GM19395 (cell line): ENCODE measurements around the gene SPDYE16.
"Not testable (repeated sequence)": the region's sequence is repeated elsewhere in the genome, so short reads cannot be mapped to it uniquely, and the experiment has no call there.

Experiments
- ATAC-seq: cut with Tn5 transposase; IDR thresholded peaks from one replicate; pipeline ENCODE4 v1.9.1; 2021; ENCODE audit warnings: mild to moderate bottlenecking, moderate library complexity; ENCODE audit not compliant: unreplicated experiment

The SPDYE16 gene

DNA sequence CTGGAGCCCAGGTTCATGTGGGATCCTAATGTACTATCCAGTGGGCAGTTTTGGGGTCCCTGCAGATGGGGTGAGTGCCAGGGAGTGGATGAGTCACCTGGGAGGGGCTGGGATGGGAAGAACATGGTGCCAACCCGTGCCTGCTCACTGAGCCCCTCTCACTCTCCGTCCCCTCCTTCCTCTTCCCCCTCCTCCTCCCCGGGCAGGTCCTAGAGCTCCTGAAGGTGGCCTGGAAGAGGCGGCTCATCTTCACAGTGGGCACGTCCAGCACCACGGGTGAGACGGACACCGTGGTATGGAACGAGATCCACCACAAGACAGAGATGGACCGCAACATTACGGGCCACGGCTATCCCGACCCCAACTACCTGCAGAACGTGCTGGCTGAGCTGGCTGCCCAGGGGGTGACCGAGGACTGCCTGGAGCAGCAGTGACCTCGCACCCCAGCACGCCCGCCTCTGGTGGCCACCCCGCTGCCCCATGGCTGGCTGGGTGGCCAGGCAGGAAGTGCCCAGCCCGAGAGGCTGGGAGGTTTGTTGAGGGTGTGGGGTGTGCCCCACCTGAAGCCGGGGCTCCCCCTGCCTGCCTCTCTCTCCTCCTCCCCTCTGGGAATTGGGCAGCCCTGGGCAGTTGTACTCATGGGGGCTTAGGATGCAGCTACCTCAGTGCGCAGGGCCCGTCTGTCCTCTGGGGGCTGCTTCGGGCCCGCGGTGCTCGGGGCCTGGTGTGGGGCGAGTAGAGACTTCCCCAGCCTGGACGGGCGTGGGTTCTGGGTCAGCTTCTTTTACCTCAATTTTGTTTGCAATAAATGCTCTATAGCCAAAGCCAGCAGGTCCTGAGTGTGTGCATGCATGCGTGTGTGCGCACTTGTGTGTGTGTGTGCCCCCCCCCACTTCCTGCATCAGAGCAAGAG, 37.7 kb downstream of the SPDYE16 start:
- ATAC-seq = no peak

DNA sequence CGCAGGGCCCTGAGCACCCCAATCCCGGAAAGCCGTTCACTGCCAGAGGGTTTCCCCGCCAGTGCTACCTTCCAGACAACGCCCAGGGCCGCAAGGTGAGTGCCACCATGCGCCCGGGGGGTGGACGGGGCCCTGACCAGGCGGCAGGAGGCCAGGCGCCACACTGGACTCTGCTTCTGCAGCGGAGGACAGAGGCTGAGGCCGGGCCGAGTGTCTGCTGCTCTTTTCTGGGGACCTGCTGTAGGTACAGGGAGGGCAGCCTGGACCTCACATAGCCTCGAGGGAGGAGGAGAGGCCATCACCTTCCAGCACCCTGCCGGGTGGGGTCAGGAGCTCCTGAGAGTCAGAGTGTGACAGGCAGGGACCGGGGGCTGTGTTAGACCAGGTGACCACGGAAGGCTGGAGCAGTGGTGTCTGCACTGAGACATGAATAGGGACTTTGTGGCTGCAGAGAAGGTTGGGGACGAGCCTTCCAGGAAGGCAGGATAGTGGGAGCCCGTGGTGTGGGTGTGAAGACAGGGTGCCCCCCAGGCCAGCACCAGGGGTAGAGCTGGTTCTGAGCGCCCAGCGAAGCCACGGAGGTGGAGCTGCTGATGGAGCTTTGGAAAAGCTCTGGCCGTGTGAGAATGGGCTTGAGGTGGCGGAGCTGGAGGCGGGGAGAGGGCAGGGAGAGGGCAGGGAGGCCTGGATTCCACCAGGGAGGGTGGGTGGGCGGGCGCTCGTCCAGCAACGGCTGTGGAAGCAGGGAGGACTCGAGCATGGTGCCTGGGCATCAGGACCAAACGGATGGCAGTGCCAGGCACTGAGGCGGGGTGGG, 38.5 kb downstream of the SPDYE16 start:
- not testable (repeated sequence) for ATAC-seq

DNA sequence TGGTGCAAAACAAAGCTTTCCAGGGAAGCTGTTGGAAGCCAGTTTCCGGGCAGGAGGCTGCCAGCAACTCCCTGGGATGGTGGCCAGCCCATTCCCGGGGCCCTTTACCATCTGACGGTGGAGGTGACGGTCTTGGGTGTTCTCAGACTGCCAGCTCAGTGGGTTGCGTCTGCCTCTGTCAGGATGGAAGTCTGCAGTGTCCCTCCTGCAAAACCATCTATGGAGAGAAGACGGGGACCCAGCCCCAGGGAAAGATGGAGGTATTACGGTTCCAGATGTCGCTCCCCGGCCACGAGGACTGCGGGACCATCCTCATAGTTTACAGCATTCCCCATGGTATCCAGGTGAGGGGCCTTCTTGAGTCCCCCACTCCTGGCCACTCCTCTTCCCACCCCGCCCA, 39.9 kb downstream of the SPDYE16 start:
- ATAC-seq = not testable (repeated sequence)

DNA sequence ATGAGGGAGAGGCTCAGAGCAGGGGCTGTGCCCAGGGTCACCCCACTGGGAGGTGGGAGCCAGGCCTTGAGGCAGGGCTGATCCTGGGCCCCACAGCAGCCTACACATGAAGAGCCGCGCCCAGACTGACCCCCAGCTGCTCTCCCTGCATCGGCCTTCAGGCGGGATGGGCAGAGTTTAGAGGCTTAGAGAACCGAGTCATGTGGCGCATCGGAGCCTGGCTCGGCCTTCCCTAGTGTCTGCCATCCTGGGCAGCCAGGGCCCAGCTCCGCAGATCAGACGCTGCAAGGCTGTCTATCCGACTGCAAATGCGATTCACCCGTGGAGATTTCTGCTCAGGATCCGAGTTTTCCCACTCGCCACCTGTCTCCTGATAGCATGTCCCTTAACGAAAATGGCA, 40.3 kb downstream of the SPDYE16 start:
- ATAC-seq = not testable (repeated sequence)

- ATAC-seq = not testable (repeated sequence)
Observed at GRCh38 chr7:76502224-76502623, 40.9 kb downstream of the SPDYE16 start.

DNA sequence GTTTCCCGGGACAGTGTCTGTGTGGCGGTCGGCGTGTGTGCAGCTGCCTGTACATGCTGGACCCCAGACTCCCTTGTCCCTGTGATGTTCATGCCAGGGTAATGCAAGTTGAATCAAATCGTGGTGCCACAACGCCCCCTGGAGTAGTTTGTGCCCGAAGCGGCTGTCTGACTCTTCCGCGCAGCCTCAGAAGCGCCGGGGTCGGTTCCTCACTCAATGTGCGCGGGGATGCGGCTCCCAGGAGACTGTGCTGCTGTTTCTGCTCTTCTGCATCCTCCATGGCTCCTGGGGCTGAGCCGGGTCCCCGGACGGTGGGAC, 43.2 kb downstream of the SPDYE16 start:
- ATAC-seq = peak; percentile 57

DNA sequence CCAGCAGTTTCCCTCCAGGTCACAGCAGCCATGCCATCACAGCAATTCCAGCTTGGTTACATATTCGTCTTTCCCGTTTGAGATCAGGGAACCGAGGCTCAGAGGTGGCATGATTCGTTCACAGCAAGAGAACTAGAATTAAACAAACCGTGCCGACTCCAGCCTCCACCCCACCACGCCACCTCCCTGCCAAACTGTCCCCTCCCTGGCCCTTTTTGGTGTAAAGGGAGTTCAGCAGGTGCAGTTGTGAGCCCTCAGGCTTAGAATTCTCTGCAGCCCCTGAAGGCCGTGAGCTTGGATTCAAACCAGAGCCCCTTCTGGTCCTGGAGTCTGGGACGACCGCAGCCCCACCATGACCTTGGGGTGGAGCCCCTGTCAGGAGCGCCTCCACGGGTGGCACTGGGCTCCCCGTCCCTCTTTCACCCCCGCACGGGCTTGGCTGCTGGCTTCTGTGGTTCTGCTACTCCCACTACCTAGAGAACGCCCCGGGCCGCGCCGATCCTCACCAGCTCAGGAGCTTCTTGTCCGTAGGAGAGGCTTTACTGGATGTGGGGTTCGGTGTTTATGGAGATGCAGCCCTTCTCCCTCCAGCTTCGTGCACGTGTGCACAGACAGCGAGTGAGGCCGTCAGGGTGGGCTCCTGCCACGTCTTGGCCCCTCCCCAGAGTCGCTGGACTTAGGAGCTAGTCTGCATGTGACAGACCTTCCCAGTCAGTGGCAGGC, 43.7 kb downstream of the SPDYE16 start:
- ATAC-seq = peak; percentile 8

DNA sequence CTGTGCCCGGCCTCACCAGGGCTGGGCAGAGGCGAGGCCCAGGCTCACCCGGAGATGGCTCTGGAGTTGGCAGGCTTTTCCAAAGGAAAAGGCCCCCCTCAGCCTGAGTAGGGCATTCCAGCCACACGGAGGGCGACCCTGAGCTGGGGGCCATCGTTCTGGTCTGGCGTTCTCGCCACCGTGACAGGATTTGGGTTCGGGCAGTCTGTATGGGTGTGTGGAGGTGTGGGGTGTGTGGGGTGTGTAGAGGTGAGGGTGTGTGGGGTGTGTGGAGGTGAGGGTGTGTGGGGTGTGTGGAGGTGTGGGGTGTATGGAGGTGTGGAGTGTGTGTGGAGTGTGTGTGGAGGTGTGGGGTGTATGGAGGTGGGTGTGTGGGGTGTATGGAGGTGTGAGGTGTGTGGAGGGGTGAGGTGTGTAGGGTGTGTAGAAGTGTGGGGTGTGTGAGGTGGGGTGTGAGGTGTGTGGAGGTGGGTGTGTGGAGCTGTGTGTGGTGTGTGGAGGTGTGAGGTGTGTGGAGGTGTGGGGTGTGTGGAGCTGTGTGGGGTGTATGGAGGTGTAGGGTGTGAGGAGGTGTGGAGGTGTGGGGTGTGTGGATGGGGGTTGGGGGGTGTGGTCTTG, 44.4 kb downstream of the SPDYE16 start:
- not testable (repeated sequence) for ATAC-seq

GRCh38 chr7:76497918-76498582, 45.0 kb downstream of the SPDYE16 start:
- not testable (repeated sequence) for ATAC-seq

- not testable (repeated sequence) for ATAC-seq
Observed at GRCh38 chr7:76495717-76496116, 47.4 kb downstream of the SPDYE16 start.

- not testable (repeated sequence) for ATAC-seq
Observed at GRCh38 chr7:76492139-76492538, 51.0 kb downstream of the SPDYE16 start.

GRCh38 chr7:76487969-76488368, 55.1 kb downstream of the SPDYE16 start:
- not testable (repeated sequence) for ATAC-seq

- peak; percentile 98 for ATAC-seq
Observed at GRCh38 chr7:76486618-76487017, 56.5 kb downstream of the SPDYE16 start.

DNA sequence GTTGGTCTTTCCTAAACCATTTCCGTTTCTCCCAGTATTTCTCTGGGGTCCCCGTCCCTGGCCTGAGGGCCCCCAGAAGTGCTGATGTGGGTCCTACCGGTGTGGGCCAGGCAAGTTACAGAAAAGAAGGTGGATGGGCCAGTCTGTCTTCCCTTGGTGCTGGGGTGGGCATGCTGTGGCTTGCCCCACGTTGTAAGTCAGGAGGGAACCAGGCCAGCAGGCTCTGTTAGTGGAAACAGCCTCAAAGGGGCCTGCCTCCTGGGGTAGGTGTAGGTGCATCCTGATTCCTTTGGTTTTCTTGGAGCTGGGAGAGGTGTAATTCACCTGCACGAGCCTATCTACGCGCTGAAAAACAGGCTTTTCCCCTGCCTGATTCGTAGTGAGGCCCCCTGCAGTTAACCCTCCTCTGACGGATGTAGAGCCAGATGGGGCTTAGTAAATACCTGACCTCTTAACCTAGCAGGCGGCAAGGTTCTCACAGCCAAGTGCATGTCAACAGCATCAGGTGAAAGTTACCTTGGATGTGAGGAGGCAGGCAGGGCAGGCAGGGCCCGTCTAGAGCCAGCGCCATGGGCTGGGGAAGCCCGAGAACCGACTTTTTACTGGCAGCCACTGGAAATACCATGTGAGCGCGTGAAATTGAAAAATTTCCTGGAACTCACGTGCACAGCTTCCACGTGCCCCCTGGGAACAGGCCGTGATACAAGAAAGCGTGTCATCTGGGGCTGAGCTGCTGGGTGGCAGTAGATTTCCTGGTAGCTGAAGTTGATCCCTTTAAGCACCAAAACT, 57.1 kb downstream of the SPDYE16 start:
- peak; percentile 25 for ATAC-seq

- ATAC-seq = not testable (repeated sequence)
Observed at GRCh38 chr7:76484456-76484855, 58.6 kb downstream of the SPDYE16 start.

GRCh38 chr7:76483081-76483480, 60.0 kb downstream of the SPDYE16 start:
- not testable (repeated sequence) for ATAC-seq

GRCh38 chr7:76482660-76483059, 60.4 kb downstream of the SPDYE16 start:
- ATAC-seq = not testable (repeated sequence)
